Measurements from ENCODE around the gene SDC3. TPM values are rescaled to one million over a fixed set of nuclear protein-coding genes. Genes with fewer than 3 reads are reported as not detected.
A peak's percentile ranks its signal among the peaks of the same experiment; 100 is the strongest.

SDC3 gene
- total and polyA plus RNA-seq, 12 donors: 13.1 to 57.7 (median 21.7) TPM

DNA sequence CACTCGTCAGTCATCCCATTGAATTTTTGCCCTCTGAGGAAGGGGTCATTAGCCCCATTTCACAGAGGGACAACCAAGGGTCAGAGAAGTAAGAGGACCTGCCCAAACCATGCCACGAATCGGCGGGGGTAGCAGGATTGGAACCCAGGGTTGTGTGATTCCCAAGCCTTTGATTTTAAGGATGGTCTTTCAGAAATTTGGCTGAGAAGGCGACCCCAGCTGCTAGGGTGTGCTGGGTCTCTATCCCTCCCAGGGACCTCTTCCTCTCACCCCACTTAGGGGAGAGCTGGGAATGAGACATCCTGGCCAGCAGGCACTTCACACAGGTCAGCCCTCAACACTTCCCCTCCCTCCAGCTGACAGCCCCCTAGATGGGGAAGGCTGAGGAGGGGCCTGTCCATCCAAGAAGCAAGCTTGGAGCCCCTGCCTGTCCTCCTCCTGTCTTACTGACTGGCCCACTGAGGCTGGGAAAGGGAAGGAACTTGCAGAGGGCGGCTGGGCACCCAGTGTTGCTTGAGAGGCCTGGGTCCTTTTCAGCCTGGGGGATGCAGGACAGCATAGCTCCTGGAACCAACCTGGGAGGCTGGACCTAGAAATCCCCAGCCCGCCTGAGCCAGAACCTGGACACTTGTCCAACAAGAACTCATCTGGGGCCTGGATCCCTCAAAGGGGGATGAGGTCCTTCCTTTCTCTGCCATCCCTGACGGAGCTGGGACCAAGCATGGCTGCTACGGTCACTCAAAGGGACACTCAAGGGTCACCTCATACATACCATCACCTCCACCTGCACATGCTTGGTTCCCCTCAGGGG, 1.7 kb downstream of the SDC3 start:
- H3K4me3 ChIP-seq: peak overlapping the region in 7 of 10 donors; percentile 63 to 76 (median 71)
- intact Hi-C loops (cut with DNase I): loop anchor here in 3 of 10 donors (5.0 to 10.0 kb wide), 3 partner anchors 52 to 185 kb away; partner anchors contain the start of gene MATN1 (in 1 of the 3)
- H3K4me1 ChIP-seq: peaks cover 9 to 65% (median 41%) of the 10 kb centered on the region in 9 donors
- H3K27ac ChIP-seq: peak overlapping the region in 3 of 10 donors; percentile 2 to 77 (median 36)
- DNase-seq (no peak), ATAC-seq (peak in 1 of 8 donors; percentile 3)
- H3K27me3 ChIP-seq: peaks cover 0 to 27% (median 0%) of the 10 kb centered on the region in 7 donors
- TF ChIP-seq, protein P1, sequence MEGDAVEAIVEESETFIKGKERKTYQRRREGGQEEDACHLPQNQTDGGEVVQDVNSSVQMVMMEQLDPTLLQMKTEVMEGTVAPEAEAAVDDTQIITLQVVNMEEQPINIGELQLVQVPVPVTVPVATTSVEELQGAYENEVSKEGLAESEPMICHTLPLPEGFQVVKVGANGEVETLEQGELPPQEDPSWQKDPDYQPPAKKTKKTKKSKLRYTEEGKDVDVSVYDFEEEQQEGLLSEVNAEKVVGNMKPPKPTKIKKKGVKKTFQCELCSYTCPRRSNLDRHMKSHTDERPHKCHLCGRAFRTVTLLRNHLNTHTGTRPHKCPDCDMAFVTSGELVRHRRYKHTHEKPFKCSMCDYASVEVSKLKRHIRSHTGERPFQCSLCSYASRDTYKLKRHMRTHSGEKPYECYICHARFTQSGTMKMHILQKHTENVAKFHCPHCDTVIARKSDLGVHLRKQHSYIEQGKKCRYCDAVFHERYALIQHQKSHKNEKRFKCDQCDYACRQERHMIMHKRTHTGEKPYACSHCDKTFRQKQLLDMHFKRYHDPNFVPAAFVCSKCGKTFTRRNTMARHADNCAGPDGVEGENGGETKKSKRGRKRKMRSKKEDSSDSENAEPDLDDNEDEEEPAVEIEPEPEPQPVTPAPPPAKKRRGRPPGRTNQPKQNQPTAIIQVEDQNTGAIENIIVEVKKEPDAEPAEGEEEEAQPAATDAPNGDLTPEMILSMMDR (IDR thresholded peaks at IDR 0.05): no peak
- 87 to 96% methylated on average over 9 of the region's 9 CpGs for WGBS, 2 donors
- H3K36me3 ChIP-seq: no peaks in the 10 kb centered on the region
- H3K9me3 ChIP-seq: no peaks in the 10 kb centered on the region

DNA sequence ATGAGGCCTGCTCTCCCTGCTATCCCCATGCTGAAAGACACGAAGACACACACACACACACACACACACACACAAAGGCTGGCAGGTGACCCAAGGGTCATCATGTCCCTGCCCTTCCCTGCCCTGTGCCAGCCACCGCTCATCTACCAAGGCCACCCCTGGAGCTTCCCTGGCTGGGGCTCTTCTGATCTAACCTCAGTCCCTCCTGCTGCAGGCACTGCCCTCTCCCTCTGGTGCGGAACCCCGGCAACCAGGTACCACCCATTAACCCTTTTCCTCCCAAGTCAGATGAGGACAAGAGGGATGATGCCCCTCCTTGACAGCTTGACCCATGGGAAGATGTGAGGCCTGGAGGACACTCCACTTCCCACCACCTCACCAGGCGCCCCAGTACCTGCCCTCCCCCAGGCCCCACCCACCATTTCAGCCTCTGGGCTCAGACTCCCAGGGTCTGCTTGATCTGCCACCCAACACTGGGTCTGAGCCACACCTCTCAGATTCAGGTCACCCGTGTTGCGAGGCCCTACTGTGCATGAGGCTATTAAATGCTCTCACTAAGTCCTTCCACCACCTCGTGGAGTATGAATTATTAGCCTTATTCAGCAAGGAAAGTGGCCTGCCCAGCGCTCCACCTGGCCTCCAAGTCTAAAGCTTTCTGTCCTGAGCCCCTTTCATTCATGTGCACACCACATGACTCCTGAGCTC, 2.5 kb downstream of the SDC3 start:
- Histone ChIP-seq H3K4me1 (peaks cover 15 to 67% (median 49%) of the 10 kb centered on the region in 9 donors), H3K27ac (no peak overlapping the region)
- intact Hi-C loops (cut with DNase I): loop anchor here in 3 of 10 donors (5.0 to 10.0 kb wide), 3 partner anchors 51 to 184 kb away; partner anchors contain the start of gene MATN1 (in 1 of the 3)

DNA sequence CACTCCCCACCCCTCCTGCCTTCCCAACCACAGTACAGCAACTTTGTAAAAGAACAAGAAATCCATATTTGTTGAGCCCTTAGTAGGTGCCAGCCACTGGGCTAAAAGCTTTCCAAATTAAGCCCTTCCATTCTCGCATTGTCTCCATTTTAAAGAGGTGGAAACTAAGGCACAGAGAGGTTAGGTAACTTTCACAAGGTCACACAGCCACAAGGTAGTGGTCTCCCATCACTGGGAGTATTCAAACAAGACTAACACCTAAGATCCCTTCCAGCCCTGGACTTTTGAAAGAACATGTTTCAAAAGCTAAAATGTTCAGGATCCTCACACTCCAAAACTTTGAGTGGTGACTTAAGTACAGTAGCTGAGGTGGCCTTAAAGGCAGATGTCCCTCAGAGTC, 3.2 kb downstream of the SDC3 start:
- TF ChIP-seq, protein P1 (IDR thresholded peaks at IDR 0.05): no peak
- Histone ChIP-seq H3K27me3 (peaks cover 0 to 27% (median 0%) of the 10 kb centered on the region in 7 donors), H3K4me1 (peaks cover 17 to 69% (median 54%) of the 10 kb centered on the region in 9 donors)

More for the DNA sequence above, 2.5 kb downstream of the SDC3 start:
- H3K27me3 ChIP-seq: peaks cover 0 to 27% (median 0%) of the 10 kb centered on the region in 7 donors
- DNase-seq: no peak
- no peaks in the 10 kb centered on the region for H3K9me3 ChIP-seq
- H3K4me3 ChIP-seq: peak overlapping the region in 1 of 10 donors; percentile 71
- ATAC-seq: no peak
- 57 to 73% methylated on average over 9 of the region's 9 CpGs for WGBS, 2 donors
- TF ChIP-seq, protein P1 (IDR thresholded peaks at IDR 0.05): no peak
- no peaks in the 10 kb centered on the region for H3K36me3 ChIP-seq

DNA sequence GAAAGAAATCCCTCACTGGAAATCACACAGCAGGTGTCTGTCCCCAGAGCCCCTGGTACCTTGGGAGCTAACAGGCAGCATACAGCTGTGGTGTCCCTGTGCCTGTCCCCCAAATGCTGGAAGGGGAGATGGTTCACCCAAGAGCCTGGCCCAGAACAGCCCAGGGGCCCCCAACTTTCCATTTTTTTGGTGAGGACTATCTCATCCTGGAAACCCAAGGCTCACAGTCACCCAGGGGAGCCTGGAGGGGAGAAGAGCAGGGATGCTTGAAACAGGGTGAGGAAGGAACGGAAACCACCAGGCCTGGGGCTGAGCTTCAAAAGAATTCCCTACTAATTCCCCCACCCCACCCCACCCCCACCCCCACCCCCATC, 3.6 kb downstream of the SDC3 start:
- Histone ChIP-seq H3K27me3 (peaks cover 0 to 27% (median 0%) of the 10 kb centered on the region in 7 donors), H3K4me3 (no peak overlapping the region), H3K9me3 (no peaks in the 10 kb centered on the region), H3K27ac (no peak overlapping the region), H3K36me3 (no peaks in the 10 kb centered on the region), H3K4me1 (peaks cover 17 to 69% (median 52%) of the 10 kb centered on the region in 9 donors)
- TF ChIP-seq, protein P1 (IDR thresholded peaks at IDR 0.05): no peak
- WGBS, 2 donors: 75 to 94% methylated on average over 1 of the region's 1 CpG
- intact Hi-C loops (cut with DNase I): loop anchor here in 3 of 10 donors (5.0 to 10.0 kb wide), 3 partner anchors 50 to 183 kb away; partner anchors contain the start of gene MATN1 (in 1 of the 3)
- DNase-seq (no peak), ATAC-seq (no peak)

More for the DNA sequence above, 3.2 kb downstream of the SDC3 start:
- intact Hi-C loops (cut with DNase I): loop anchor here in 3 of 10 donors (5.0 to 10.0 kb wide), 3 partner anchors 51 to 183 kb away; partner anchors contain the start of gene MATN1 (in 1 of the 3)
- ATAC-seq (no peak), DNase-seq (no peak)
- Histone ChIP-seq H3K4me3 (no peak overlapping the region), H3K27ac (no peak overlapping the region), H3K36me3 (no peaks in the 10 kb centered on the region), H3K9me3 (no peaks in the 10 kb centered on the region)
- WGBS, 2 donors: 87 to 89% methylated on average over 1 of the region's 1 CpG
